ENCODE data around the gene ANO1. TPM values are rescaled to one million over a fixed set of nuclear protein-coding genes. Genes with fewer than 3 reads are reported as not detected.

The ANO1 gene
- total and polyA plus RNA-seq, 2 donors (not counting 1 experiment from before 2014, with no cell fraction given), result not detected

GRCh38 chr11:70029115-70029860 lies 48.8 kb upstream of the ANO1 start:
- Histone ChIP-seq H3K79me2 (ENCODE audit: control insufficient read depth, insufficient read depth, low read length) (no peaks in the 10 kb centered on the region), H2AFZ (ENCODE audit: insufficient read depth, low read depth, low read length, poor library complexity, severe bottlenecking) (no peak overlapping the region), H3K9ac (ENCODE audit: low read length) (no peak overlapping the region), H3K4me3 (ENCODE audit: control extremely low read depth in 1 of 5, extremely low read depth in 1 of 5, insufficient read depth in 1 of 5, low read depth in 2 of 5, low read length in 4 of 5) (no peak overlapping the region), H4K20me1 (ENCODE audit: control insufficient read depth, insufficient read depth, low read length, poor library complexity, severe bottlenecking) (no peaks in the 10 kb centered on the region), H3K9me3 (ENCODE audit: control extremely low read depth in 1 of 3, control insufficient read depth in 2 of 3, insufficient read depth in 1 of 3, low read length in 2 of 3) (peaks cover 0 to 13% (median 0%) of the 10 kb centered on the region in 3 donors), H3K4me1 (ENCODE audit: control insufficient read depth in 2 of 2, insufficient read depth in 2 of 2, low read length in 2 of 2) (no peaks in the 10 kb centered on the region), H3K4me2 (replicated peaks; ENCODE audit: low read depth, low read length, poor library complexity, severe bottlenecking) (no peak overlapping the region), H3K36me3 (replicated peaks in 1 of 2; ENCODE audit: control extremely low read depth in 1 of 2, control insufficient read depth in 1 of 2, extremely low read depth in 1 of 2, insufficient read depth in 2 of 2, low read length in 1 of 2) (no peaks in the 10 kb centered on the region), H3K27ac (ENCODE audit: low read length in 2 of 2) (no peak overlapping the region), H3K27me3 (replicated peaks in 1 of 4; ENCODE audit: control extremely low read depth in 1 of 4, control insufficient read depth in 3 of 4, insufficient read depth in 4 of 4, low read length in 3 of 4) (no peaks in the 10 kb centered on the region)
- Mint-ChIP-seq H3K4me3 (no peak overlapping the region), H3K4me1 (no peaks in the 10 kb centered on the region), H3K27me3 (peaks cover 16% of the 10 kb centered on the region), H3K27ac (no peak overlapping the region), H3K9me3 (ENCODE audit: insufficient read depth) (no peaks in the 10 kb centered on the region)
- POLR2A ChIA-PET, result no interaction called here
- 70% methylated on average over 10 of the region's 14 CpGs for WGBS (ENCODE audit: insufficient coverage)
- intact Hi-C loops (cut with micrococcal nuclease), result no loop called here
- CTCF ChIA-PET, result no interaction called here
- no peak for DNase-seq
- TF ChIP-seq, protein P1, sequence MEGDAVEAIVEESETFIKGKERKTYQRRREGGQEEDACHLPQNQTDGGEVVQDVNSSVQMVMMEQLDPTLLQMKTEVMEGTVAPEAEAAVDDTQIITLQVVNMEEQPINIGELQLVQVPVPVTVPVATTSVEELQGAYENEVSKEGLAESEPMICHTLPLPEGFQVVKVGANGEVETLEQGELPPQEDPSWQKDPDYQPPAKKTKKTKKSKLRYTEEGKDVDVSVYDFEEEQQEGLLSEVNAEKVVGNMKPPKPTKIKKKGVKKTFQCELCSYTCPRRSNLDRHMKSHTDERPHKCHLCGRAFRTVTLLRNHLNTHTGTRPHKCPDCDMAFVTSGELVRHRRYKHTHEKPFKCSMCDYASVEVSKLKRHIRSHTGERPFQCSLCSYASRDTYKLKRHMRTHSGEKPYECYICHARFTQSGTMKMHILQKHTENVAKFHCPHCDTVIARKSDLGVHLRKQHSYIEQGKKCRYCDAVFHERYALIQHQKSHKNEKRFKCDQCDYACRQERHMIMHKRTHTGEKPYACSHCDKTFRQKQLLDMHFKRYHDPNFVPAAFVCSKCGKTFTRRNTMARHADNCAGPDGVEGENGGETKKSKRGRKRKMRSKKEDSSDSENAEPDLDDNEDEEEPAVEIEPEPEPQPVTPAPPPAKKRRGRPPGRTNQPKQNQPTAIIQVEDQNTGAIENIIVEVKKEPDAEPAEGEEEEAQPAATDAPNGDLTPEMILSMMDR (IDR thresholded peaks at IDR 0.05), result no peak
- no peak for TF ChIP-seq EZH2 (IDR thresholded peaks at IDR 0.05; ENCODE audit: borderline replicate concordance, insufficient read depth, low read depth, low read length, poor library complexity, severe bottlenecking)
- no peak for ATAC-seq (ENCODE audit: low read depth)

- WGBS (ENCODE audit: insufficient coverage), result 92% methylated on average over 6 of the region's 9 CpGs
- Mint-ChIP-seq H3K27me3 (peaks cover 16% of the 10 kb centered on the region), H3K27ac (no peak overlapping the region), H3K4me1 (no peaks in the 10 kb centered on the region), H3K9me3 (ENCODE audit: insufficient read depth) (no peaks in the 10 kb centered on the region), H3K4me3 (no peak overlapping the region)
- no peak for ATAC-seq (ENCODE audit: low read depth)
- no peaks in the 10 kb centered on the region for H3K27me3 ChIP-seq (replicated peaks in 1 of 4; ENCODE audit: control extremely low read depth in 1 of 4, control insufficient read depth in 3 of 4, insufficient read depth in 4 of 4, low read length in 3 of 4)
- H3K9me3 ChIP-seq (ENCODE audit: control extremely low read depth in 1 of 3, control insufficient read depth in 2 of 3, insufficient read depth in 1 of 3, low read length in 2 of 3), result peaks cover 0 to 8% (median 0%) of the 10 kb centered on the region in 3 donors
- intact Hi-C loops (cut with micrococcal nuclease), result no loop called here
- no peak for DNase-seq
- no peaks in the 10 kb centered on the region for H3K4me1 ChIP-seq (ENCODE audit: control insufficient read depth in 2 of 2, insufficient read depth in 2 of 2, low read length in 2 of 2)
- H3K4me2 ChIP-seq (replicated peaks; ENCODE audit: low read depth, low read length, poor library complexity, severe bottlenecking), result no peak overlapping the region
- no peaks in the 10 kb centered on the region for H4K20me1 ChIP-seq (ENCODE audit: control insufficient read depth, insufficient read depth, low read length, poor library complexity, severe bottlenecking)
- ChIA-PET POLR2A (no interaction called here), CTCF (no interaction called here)
- no peak overlapping the region for H3K27ac ChIP-seq (ENCODE audit: low read length in 2 of 2)
- TF ChIP-seq, protein P1 (IDR thresholded peaks at IDR 0.05), result no peak
- no peak for TF ChIP-seq EZH2 (IDR thresholded peaks at IDR 0.05; ENCODE audit: borderline replicate concordance, insufficient read depth, low read depth, low read length, poor library complexity, severe bottlenecking)
- H3K36me3 ChIP-seq (replicated peaks in 1 of 2; ENCODE audit: control extremely low read depth in 1 of 2, control insufficient read depth in 1 of 2, extremely low read depth in 1 of 2, insufficient read depth in 2 of 2, low read length in 1 of 2), result no peaks in the 10 kb centered on the region
- no peaks in the 10 kb centered on the region for H3K79me2 ChIP-seq (ENCODE audit: control insufficient read depth, insufficient read depth, low read length)
- H3K4me3 ChIP-seq (ENCODE audit: control extremely low read depth in 1 of 5, extremely low read depth in 1 of 5, insufficient read depth in 1 of 5, low read depth in 2 of 5, low read length in 4 of 5), result no peak overlapping the region
- no peak overlapping the region for H3K9ac ChIP-seq (ENCODE audit: low read length)
- H2AFZ ChIP-seq (ENCODE audit: insufficient read depth, low read depth, low read length, poor library complexity, severe bottlenecking), result no peak overlapping the region
Measured at GRCh38 chr11:70029861-70030380, 48.2 kb upstream of the ANO1 start.

Data from B cell (primary cell).